ENCODE measurements around the gene MYH4.

- no peak for TF ChIP-seq POLR2A (IDR thresholded peaks at IDR 0.05)
- no peak for TF ChIP-seq CTCF (IDR thresholded peaks at IDR 0.05 in 8 of 11, conservative IDR thresholded peaks at IDR 0.05 in 3 of 11)
Measured at GRCh38 chr17:10420811-10421210, 48.5 kb downstream of the MYH4 start.
